H1 (cell line): ENCODE measurements around the gene PSMD12. TPM values are rescaled to one million over a fixed set of nuclear protein-coding genes. Genes with fewer than 3 reads are reported as not detected.

Source experiments
- CTCF ChIA-PET: fragments of 300-600 bp; sonication (Branson Sonifier 250); formaldehyde crosslinking; loops from one replicate; lab custom pipeline; 2021; ENCODE audit not compliant: partially characterized antibody; lab: Charles Lee
- POLR2A ChIA-PET: fragments of 300-600 bp; sonication (Branson Sonifier 250); formaldehyde crosslinking; loops from one replicate; lab custom pipeline; 2021; ENCODE audit warnings: inconsistent platforms; ENCODE audit not compliant: partially characterized antibody; lab: Charles Lee
- DNase-seq, 2 experiments: peaks; one replicate each; pipeline versions ENCODE4 v3.0.0 to v3.0.0-alpha.2; 2010 to 2022; ENCODE audit warnings: low spot score in 2 of 2, low read depth in 1 of 2, mixed read lengths in 1 of 2
- FAIRE-seq: peaks from 2 replicates; lab custom pipeline; 2011; peaks lifted over from hg19 to GRCh38; lab: Jason Lieb, UNC
- H2AFZ ChIP-seq: 2 replicates; pipeline ENCODE4 v1.8.1; 2012; ENCODE audit warnings: low read length, inconsistent platforms
- H2AK5ac ChIP-seq: 2 replicates; pipeline ENCODE4 v1.6.1; 2013; ENCODE audit warnings: low read depth, low read length
- H2BK120ac ChIP-seq: replicated peaks from 2 replicates; pipeline ENCODE3; 2013; ENCODE audit warnings: low read depth, low read length, inconsistent platforms
- H2BK12ac ChIP-seq: 2 replicates; pipeline ENCODE4 v1.6.1; 2013; ENCODE audit warnings: low read depth, low read length
- H2BK15ac ChIP-seq: 2 replicates; pipeline ENCODE4 v1.6.1; 2013; ENCODE audit warnings: low read length
- H2BK20ac ChIP-seq: 2 replicates; pipeline ENCODE4 v1.6.1; 2013; ENCODE audit warnings: low read length
- H2BK5ac ChIP-seq: 2 replicates; pipeline ENCODE4 v1.6.1; 2013; ENCODE audit warnings: low read depth, low read length
- H3K14ac ChIP-seq: 2 replicates; pipeline ENCODE4 v1.6.1; 2013; ENCODE audit warnings: inconsistent platforms; ENCODE audit not compliant: insufficient read length
- H3K18ac ChIP-seq: 2 replicates; pipeline ENCODE4 v1.6.1; 2013; ENCODE audit warnings: low read length; ENCODE audit errors: extremely low read depth
- H3K23ac ChIP-seq: 2 replicates; pipeline ENCODE4 v1.6.1; 2013; ENCODE audit warnings: inconsistent platforms; ENCODE audit not compliant: insufficient read length
- H3K23me2 ChIP-seq: 2 replicates; pipeline ENCODE4 v1.6.1; 2013; ENCODE audit warnings: low read depth, low read length
- H3K27ac ChIP-seq: 2 replicates; pipeline ENCODE4 v1.6.1; 2011; ENCODE audit warnings: low read depth, low read length, inconsistent platforms
- H3K27me3 ChIP-seq, 4 experiments: replicated peaks in 1 of 4; 1 replicate in 1 of 4; 2 replicates in 3 of 4; pipeline versions ENCODE4 v1.6.1 to v1.8.1; 2011 to 2013; ENCODE audit warnings: low read length in 3 of 4, mild to moderate bottlenecking in 3 of 4, inconsistent platforms in 2 of 4, mixed read lengths in 2 of 4, moderate library complexity in 1 of 4; ENCODE audit not compliant: control insufficient read depth in 3 of 4, insufficient read depth in 3 of 4; ENCODE audit errors: extremely low read depth in 1 of 4
- H3K36me3 ChIP-seq, 4 experiments: 2 replicates each; pipeline versions ENCODE4 v1.6.1 to v1.8.1; 2011 to 2013; ENCODE audit warnings: mild to moderate bottlenecking in 4 of 4, low read length in 3 of 4, moderate library complexity in 2 of 4, control low read depth in 1 of 4, inconsistent platforms in 1 of 4; ENCODE audit not compliant: insufficient read depth in 4 of 4, control insufficient read depth in 2 of 4
- H3K4ac ChIP-seq: replicated peaks from 2 replicates; pipeline ENCODE3; 2013; ENCODE audit warnings: low read length, low read depth, mixed read lengths, inconsistent platforms; ENCODE audit not compliant: insufficient read length
- H3K4me1 ChIP-seq, 4 experiments: replicated peaks in 1 of 4; 1 replicate in 1 of 4; 2 replicates in 3 of 4; pipeline versions ENCODE4 v1.6.1 to v1.8.1; 2011 to 2013; ENCODE audit warnings: low read length in 3 of 4, inconsistent platforms in 2 of 4, mixed read lengths in 1 of 4; ENCODE audit not compliant: insufficient read depth in 4 of 4, control insufficient read depth in 3 of 4
- H3K4me2 ChIP-seq, 2 experiments: 2 replicates each; pipeline versions ENCODE4 v1.6.1 to v1.8.1; 2011 to 2013; ENCODE audit warnings: low read depth in 2 of 2, low read length in 2 of 2, control low read depth in 1 of 2, inconsistent platforms in 1 of 2, mild to moderate bottlenecking in 1 of 2; ENCODE audit not compliant: insufficient read depth in 1 of 2
- H3K4me3 ChIP-seq, 4 experiments: fragments of 200-600, 300-600 bp in 1 of 4; sonication (generic), shearing (Covaris generic), sonication (Bioruptor Twin) in 1 of 4; 2 replicates each; pipeline versions ENCODE4 v1.5.1 to v1.8.1; 2011 to 2016; ENCODE audit warnings: low read length in 4 of 4, low read depth in 3 of 4, control low read depth in 2 of 4, inconsistent platforms in 2 of 4, mild to moderate bottlenecking in 2 of 4, mixed read lengths in 1 of 4, moderate library complexity in 1 of 4; ENCODE audit not compliant: insufficient read depth in 2 of 4; ENCODE audit errors: extremely low read depth in 1 of 4
- H3K56ac ChIP-seq: replicated peaks from 2 replicates; pipeline ENCODE3; 2013; ENCODE audit warnings: low read depth, mild to moderate bottlenecking, mixed read lengths, low read length, inconsistent platforms; ENCODE audit not compliant: insufficient read length
- H3K79me1 ChIP-seq: 2 replicates; pipeline ENCODE4 v1.6.1; 2013; ENCODE audit warnings: low read depth, low read length, control low read depth
- H3K79me2 ChIP-seq, 2 experiments: 2 replicates each; pipeline versions ENCODE4 v1.6.1 to v1.8.1; 2012 to 2013; ENCODE audit warnings: low read length in 2 of 2, mild to moderate bottlenecking in 2 of 2, inconsistent platforms in 1 of 2; ENCODE audit not compliant: insufficient read depth in 2 of 2, control insufficient read depth in 1 of 2
- H3K9ac ChIP-seq, 4 experiments: replicated peaks in 1 of 4; 1 replicate in 1 of 4; 2 replicates in 3 of 4; pipeline versions ENCODE4 v1.6.1 to v1.8.1; 2011 to 2013; ENCODE audit warnings: low read depth in 3 of 4, low read length in 3 of 4, control low read depth in 2 of 4, mild to moderate bottlenecking in 2 of 4, moderate library complexity in 2 of 4, inconsistent platforms in 1 of 4; ENCODE audit errors: extremely low read depth in 1 of 4
- H3K9me3 ChIP-seq, 2 experiments: 2 replicates each; pipeline versions ENCODE4 v1.6.1 to v1.8.1; 2012 to 2013; ENCODE audit warnings: mild to moderate bottlenecking in 2 of 2, moderate library complexity in 2 of 2, control low read depth in 1 of 2, inconsistent platforms in 1 of 2, low read depth in 1 of 2, low read length in 1 of 2, mixed read lengths in 1 of 2; ENCODE audit not compliant: insufficient read depth in 2 of 2
- H4K20me1 ChIP-seq, 2 experiments: replicated peaks in 1 of 2; 2 replicates each; pipeline versions ENCODE3 to v1.8.1; 2011 to 2013; ENCODE audit warnings: inconsistent platforms in 2 of 2, low read length in 2 of 2, mild to moderate bottlenecking in 1 of 2; ENCODE audit not compliant: insufficient read depth in 2 of 2, control insufficient read depth in 1 of 2
- H4K5ac ChIP-seq: 2 replicates; pipeline ENCODE4 v1.6.1; 2013; ENCODE audit warnings: low read length, low read depth, mixed read lengths, inconsistent platforms; ENCODE audit not compliant: insufficient read length
- H4K8ac ChIP-seq: 2 replicates; pipeline ENCODE4 v1.8.0; 2013; ENCODE audit warnings: mild to moderate bottlenecking, moderate library complexity, low read length, inconsistent platforms; ENCODE audit not compliant: insufficient read depth; ENCODE audit errors: extremely low read depth
- H4K91ac ChIP-seq: replicated peaks from 2 replicates; pipeline ENCODE3; 2013; ENCODE audit warnings: low read length, mixed read lengths, inconsistent platforms; ENCODE audit not compliant: insufficient read length
- HDAC2 ChIP-seq, 2 experiments: fragments of 300-600 bp in 1 of 2; sonication (generic) in 1 of 2; IDR thresholded peaks; 2 replicates each; pipeline ENCODE4 v1.6.1; 2011 to 2012; ENCODE audit warnings: low read depth in 2 of 2, low read length in 2 of 2, mild to moderate bottlenecking in 2 of 2, moderate library complexity in 2 of 2, borderline replicate concordance in 1 of 2, inconsistent platforms in 1 of 2
- WGBS, 2 experiments: shearing (Covaris generic) in 1 of 2; methylation state at CpG; one replicate each; pipeline versions ENCODE4 v1.1.6 to v1.1.7; 2013 to 2015; ENCODE audit warnings: low lambda C conversion rate in 2 of 2, mixed read lengths in 2 of 2, inconsistent platforms in 1 of 2, low coverage in 1 of 2, missing lambda C conversion rate in 1 of 2; ENCODE audit not compliant: insufficient replicate concordance in 2 of 2, insufficient coverage in 1 of 2, insufficient read length in 1 of 2; ENCODE audit errors: extremely low coverage in 1 of 2, missing lambda C conversion rate in 1 of 2; 5-methylcytosine and 5-hydroxymethylcytosine counted together
- polyA plus RNA-seq, 7 experiments: library from polyadenylated mRNA; depleted of rRNA in 3 of 7; stranded (reverse) in 5 of 7; unstranded in 2 of 7; fragments of >200 nt in 5 of 7; fragments of 200-250 nt in 2 of 7; gene quantifications; 1 replicate in 5 of 7; 2 replicates in 1 of 7; 4 replicates in 1 of 7; pipeline versions ENCODE4 v1.2.1 to v1.2.3, GENCODE V29; 2011 to 2013; ENCODE audit warnings: missing spikeins in 2 of 7, mixed read lengths in 2 of 7
- total RNA-seq: library from RNA; stranded (reverse); fragmentation: NEBNext Ultra II Directional; extraction: Animal tissue kit (Norgen Biotek cat#: 25700); gene quantifications from 2 replicates; pipeline ENCODE4 v1.2.1, GENCODE V29; 2021

PSMD12 gene
- total and polyA plus RNA-seq, 2 of the 8 experiments (the other 6 are each of a cell fraction or from before 2014, with no cell fraction given): 14.0 to 82.4 TPM

DNA sequence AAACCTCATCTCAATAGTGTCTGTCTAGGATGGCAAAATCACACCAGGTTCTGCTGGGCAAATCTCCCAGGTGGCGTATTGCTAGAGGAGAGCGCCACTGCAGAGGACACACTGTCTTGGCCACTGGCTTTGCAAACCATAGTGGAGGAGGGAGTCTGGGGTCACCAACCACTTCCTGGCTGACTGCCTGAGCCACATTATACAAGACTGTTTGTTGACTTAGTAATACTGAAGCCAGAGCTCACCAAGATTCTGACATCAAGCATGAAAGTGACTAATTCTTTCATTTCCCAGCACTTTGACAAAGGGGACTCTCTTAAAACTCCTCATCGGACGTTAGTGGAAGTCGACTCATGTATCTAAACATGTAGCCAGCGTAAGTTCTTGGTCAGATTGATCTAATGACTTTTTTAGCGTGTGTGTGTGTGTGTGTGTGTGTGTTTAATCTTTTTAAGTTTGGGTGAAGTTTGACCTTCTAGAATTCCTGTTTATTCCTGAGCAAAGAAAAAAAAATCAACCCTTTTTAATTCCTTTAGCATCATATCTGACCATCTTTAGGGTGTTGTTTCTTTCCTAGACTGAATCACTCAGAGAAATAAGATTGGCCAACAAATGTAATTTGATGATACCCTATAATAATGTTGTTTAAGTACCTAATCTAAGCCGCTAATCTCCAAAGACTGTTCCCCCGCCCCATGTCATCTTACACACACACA, 24.4 kb upstream of the PSMD12 start:
- H4K5ac ChIP-seq: no peak overlapping the region
- H4K8ac ChIP-seq: no peak overlapping the region
- H3K27me3 ChIP-seq: no peaks in the 10 kb centered on the region
- H3K18ac ChIP-seq: no peak overlapping the region
- H3K4me1 ChIP-seq: no peaks in the 10 kb centered on the region; a peak in 3 of 7 replicates
- H3K9me3 ChIP-seq: peaks cover 0 to 2% of the 10 kb centered on the region in 2 experiments; a peak in 1 of 4 replicates
- H2BK15ac ChIP-seq: no peak overlapping the region
- no peak overlapping the region for H3K14ac ChIP-seq
- H3K23ac ChIP-seq: no peak overlapping the region
- no peak for TF ChIP-seq HDAC2 (IDR thresholded peaks at IDR 0.05; ENCODE audit: borderline replicate concordance in 1 of 2, low read depth in 2 of 2, low read length in 2 of 2)
- DNase-seq (no peak), FAIRE-seq (no peak)
- H4K91ac ChIP-seq: no peak overlapping the region
- H3K4me2 ChIP-seq: no peak overlapping the region
- 0 out of 8 replicates have a peak, but pooled peaks cover 0 to 3% (median 0%) of the 10 kb centered on the region in 4 experiments for H3K36me3 ChIP-seq
- H3K79me1 ChIP-seq: no peaks in the 10 kb centered on the region; the same call in none of the 2 replicates
- ChIA-PET POLR2A (no interaction called here), CTCF (interaction anchor here (0.9 to 7.1 kb wide), 4 partner anchors 15 to 238 kb away, joined by 3 to 63 read pairs (median 16); no protein-coding TSS in a partner anchor)
- H2AFZ ChIP-seq: no peak overlapping the region
- H2BK5ac ChIP-seq: no peak overlapping the region
- WGBS, 2 experiments: 91% methylated on average over 9 of the region's 9 CpGs; no CpG with 5 or more reads in 1 of the 2 experiments
- H4K20me1 ChIP-seq: peaks cover 0 to 2% of the 10 kb centered on the region in 2 experiments
- H3K4me3 ChIP-seq: no peak overlapping the region
- no peak overlapping the region for H2BK120ac ChIP-seq
- H3K23me2 ChIP-seq: no peaks in the 10 kb centered on the region
- H2AK5ac ChIP-seq: no peak overlapping the region
- H3K79me2 ChIP-seq: peaks cover 3 to 86% of the 10 kb centered on the region in 2 experiments; a peak in 3 of 4 replicates
- no peak overlapping the region for H2BK20ac ChIP-seq
- H3K56ac ChIP-seq: no peak overlapping the region
- H3K9ac ChIP-seq: no peak overlapping the region
- H2BK12ac ChIP-seq: no peak overlapping the region
- no peak overlapping the region for H3K4ac ChIP-seq
- no peak overlapping the region for H3K27ac ChIP-seq
